Fibroblast of skin of back (primary cell): Measurements from ENCODE around the gene TMEM231.
"Not testable (repeated sequence)": the region's sequence is repeated elsewhere in the genome, so short reads cannot be mapped to it uniquely, and the experiment has no call there.

Experiments used
- DNase-seq: peaks from one replicate; pipeline ENCODE4 v3.0.0-alpha.2; 2013

TMEM231 gene

DNA sequence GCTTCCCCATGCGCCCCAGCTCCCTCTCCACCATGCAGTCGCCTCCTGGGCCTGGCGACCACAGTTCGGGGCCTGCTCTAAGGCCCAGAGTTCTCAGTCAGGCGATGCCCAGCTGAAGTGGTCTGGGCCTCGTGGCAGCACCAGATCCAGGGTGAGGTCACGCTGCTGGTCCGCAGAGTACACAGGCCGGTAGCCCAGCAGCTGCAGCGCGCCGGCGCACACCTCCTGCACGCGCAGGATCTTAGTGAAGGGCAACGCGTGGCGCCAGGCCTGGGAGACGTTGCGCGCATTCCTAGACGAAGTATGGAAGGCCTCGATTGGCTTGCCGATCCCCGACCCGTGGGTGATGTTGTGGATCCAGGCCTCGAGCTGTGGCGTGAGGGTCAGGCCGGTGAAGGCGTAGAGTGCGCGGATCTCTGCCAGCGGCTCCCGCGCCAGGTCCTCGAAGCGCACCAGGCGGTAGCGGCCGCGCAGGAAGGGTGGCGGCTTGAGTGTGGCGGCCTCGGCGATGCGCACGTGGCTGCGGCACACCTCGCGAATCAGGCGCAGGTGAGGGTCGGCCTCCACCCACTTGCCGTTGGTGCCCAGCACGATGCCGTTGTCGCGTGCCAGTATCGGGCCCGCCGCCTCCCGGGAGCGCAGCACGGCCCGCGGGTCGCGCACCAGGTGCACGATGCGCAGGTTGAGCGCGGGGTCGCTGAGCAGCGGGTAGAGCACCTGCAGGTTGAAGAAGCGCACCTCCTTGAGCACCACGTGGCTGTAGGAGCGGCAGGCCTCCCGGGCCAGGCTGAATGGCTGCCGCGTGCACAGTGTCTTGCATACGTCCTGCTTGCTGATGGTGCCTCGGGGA, 26.8 kb downstream of the TMEM231 start:
- no peak for DNase-seq

DNA sequence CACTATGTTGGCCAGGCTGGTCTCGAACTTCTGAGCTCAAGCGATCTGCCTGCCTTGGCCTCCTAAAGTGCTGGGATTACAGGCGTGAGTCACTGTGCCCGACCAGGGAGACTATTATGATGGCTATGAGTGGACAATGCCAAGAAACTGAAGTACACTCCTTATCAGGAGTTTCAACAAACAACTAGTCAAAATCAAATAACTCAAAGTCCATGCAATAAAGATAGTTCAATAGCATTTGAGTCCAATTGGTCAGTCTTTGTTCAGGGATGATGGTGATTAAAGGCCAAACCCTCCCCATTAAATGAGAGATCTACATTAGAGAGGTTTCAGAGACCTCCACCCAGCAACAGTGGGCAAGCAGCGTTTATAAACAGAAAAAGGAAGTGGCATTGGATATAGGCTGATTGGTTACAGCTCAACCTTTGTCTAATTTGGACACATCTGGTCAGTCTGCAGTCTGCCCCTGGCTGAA, 28.2 kb downstream of the TMEM231 start:
- no peak for DNase-seq

DNA sequence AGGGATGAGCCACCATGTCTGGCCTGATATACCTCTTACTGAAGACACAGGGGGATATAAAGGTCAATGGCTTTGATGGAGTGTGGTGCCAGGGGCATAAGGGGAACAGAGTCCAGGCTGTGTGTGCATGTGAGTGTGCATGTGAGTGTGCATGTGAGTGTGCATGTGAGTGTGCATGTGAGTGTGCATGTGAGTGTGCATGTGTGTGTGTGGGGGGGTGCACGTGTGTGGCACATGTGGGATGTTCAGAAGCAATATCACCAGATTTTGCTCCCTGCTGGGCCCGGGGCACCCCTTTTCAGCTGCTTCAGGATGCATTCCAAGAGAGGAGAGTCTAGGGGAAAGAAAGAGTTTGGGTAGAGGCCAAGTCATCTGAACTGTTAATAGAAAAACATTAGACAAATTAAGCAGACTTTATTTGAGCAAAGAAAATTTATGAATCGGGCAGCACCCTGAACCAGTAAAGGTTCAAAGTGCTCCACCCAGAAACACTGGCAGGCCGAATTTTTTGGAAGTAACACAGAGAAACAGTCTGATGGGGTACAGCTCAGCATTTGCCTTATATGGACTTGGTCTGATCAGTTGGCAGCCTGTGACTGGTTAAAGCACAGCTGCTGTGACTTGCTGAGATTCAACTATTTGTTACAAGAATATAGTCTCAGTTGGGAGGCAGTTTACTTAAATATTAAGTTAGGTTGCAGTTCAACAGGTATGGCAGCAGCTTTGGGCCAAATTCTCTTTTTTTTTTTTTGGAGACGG, 29.8 kb downstream of the TMEM231 start:
- DNase-seq, result no peak

GRCh38 chr16:75519175-75519574, 36.9 kb downstream of the TMEM231 start:
- no peak for DNase-seq

- not testable (repeated sequence) for DNase-seq
Measured at GRCh38 chr16:75516189-75516966, 39.7 kb downstream of the TMEM231 start.

DNA sequence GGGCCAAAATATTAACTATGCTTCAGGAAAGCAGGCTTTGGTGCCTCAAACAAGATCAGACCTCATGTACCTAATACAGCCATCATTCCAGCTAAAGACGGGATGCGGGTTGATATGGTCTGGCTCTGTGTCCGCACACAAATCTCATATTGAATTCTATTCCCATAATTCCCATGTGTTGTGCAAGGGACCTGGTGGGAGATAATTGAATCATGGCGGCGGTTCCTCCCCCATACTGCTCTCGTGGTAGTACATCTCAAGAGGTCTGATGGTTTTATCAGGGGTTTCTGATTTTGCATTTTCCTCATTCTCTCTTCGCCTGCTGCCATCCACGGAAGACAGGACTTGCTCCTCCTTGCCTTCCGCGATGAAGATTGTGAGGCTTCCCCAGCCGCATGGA, 41.8 kb downstream of the TMEM231 start:
- no peak for DNase-seq

DNA sequence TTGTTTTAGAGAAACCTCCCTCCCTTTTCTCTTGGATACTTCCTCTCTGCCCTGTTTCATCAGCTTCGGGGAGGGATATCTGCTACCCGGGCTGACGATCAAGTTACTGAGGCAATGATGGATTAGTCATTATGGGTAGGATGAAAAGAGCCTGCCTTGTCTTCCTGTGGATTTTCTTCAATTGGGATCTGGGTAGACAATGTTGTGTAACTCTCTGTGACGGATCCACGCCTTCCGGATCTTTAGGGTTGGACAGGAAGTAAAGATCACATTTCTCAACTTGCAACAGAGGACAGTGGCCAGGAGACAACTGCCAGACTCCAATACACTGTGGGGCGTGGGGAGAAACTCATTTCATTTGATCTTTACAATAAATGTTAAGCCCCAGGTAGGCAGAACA, 49.5 kb downstream of the TMEM231 start:
- DNase-seq, result peak; percentile 45

GRCh38 chr16:75506107-75506506, 49.9 kb downstream of the TMEM231 start:
- DNase-seq, result no peak

GRCh38 chr16:75503801-75504200, 52.3 kb downstream of the TMEM231 start:
- DNase-seq, result no peak

DNA sequence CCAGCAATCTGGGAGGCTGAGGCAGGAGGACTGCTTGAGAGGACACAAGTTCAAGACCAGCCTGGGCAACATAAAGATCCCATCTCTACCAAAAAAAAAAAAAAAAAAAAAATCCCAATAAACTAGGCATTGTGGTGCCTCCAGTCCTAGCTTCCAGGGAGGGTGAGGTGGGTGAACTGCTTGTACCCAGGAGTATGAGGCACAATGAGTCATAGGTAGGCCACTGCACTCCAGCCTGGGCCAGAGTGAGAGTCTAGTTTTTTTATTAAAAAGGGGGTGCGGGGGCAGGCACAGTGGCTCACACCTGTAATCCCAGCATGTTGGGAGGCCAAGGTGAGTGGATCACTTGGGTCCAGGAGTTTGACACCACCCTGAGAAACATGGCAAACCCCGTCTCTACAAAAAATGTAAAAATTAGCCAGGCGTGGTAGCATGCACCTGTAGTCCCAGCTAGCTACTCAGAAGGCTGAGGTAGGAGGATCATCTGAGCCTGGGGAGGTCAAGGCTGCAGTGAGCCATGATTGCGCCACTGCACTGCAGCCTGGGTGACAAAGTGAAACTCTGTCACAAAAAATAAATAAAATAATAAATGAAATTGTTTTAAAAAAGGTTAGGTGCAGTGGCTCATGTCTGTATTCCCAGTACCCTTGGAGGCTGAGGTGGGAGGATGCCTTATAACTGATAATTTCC, 53.0 kb downstream of the TMEM231 start:
- no peak for DNase-seq

GRCh38 chr16:75501820-75502219, 54.2 kb downstream of the TMEM231 start:
- peak; percentile 45 for DNase-seq

DNA sequence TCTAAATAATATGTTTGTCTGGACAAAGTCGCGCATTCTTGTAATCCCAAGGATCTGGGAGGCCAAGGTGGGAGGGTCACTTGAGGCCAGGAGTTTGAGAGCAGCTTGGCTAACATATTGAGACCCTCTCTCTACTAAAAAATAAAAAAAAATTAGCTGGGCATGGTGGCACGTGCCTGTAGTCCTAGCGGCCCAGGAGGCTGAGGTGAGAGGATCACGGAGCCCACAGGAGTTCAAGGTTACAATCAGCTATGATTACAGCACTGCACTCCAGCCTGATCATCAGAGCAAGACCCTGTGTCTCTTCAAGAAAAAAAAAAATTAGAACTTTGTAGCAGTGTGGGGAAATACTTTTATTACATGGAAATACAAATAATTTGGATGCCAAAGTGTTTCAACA, 54.7 kb downstream of the TMEM231 start:
- no peak for DNase-seq

DNA sequence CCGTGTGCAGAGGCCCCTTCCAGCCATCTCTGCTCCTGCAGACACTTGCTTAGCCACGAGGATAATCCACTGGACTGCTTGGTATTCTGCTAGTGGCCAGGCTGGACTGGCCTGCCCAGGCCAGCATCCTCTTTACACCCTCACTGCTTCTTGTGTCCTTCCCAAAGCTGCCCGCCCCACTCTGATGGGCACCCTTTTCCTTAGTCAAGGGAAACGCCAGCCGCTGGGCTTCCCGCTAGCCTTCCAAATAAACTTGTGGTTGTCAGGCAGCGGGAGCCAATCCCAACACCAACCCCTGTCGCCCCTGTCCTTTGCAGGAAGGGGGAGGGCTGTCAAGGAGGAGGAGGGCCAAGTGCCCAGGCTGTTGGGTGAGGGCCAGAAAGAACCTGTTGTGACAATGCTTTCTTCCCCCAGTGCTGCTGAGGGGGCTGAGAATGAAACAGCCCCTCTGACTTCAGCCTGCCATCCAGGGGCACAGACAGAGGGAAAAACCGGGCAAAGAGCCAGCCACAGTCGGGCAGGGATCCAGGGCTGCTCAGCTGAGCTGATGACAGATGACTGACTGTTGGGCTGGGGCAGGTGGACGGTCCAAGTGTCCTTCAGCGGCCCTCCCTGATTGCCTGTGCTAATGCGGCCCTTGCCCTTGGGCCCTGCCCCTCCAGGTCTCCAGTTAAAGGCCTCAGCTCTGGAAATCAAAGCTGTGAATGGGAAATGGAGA, 57.3 kb downstream of the TMEM231 start:
- DNase-seq, result not testable (repeated sequence)

- DNase-seq, result no peak
Measured at GRCh38 chr16:75497558-75497957, 58.5 kb downstream of the TMEM231 start.

DNA sequence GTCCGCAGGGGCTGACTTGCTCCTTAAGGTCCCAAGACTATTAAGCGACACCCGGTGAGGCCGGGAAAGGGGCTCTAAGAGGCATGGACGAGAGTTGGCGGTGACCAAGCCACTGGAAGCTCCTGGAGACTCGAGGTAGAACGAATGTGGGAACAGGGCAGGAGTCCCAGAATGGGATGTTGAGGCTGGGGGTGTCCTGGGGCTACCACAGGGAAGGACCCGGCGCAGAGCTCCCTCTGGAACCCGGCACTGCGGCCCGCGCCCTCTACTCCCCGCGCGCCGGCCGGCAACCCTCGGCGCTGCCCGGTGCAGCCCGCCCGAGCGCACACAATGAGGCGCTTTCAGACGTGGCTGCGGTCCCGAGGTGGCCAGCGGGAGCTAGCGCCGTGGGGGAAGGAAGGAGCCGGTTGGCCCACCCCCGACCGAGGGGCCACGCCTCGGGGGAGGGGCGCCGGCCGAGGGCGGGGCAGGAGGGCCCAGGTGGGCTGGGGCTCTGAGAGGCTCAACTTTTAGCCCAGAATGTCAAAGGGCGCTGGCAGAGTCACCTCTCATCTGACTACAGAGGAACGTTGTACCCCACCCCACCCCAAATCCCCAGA, 60.9 kb downstream of the TMEM231 start, which contains the start of gene CHST6:
Gene CHST6 (minus strand): TSS at position 366 of the 599 bp plus-strand sequence. CDS start 15,613 bp downstream, outside the sequence.
- peak; percentile 29 for DNase-seq

DNA sequence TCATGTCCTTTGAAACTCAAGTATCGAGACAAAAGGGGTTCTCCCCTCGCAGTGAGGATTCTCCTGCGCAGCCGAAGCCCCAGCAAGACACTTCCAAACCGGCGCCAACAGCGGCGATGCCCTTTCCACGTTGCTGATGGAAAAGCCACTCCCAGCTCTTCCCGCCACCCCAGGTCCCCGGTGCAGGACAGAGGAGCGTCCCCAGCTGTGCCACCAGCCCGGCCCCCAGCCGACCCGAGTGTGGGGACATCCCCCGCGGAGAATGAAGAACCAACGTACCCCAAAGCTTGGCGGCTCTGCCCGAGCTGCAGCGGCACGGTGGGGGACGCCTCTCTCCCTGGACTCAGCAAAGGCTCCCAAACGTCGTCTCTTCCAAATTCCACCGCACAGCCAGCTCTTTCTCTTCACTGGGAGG, 61.4 kb downstream of the TMEM231 start:
- no peak for DNase-seq

GRCh38 chr16:75494184-75494583, 61.9 kb downstream of the TMEM231 start:
- no peak for DNase-seq

DNA sequence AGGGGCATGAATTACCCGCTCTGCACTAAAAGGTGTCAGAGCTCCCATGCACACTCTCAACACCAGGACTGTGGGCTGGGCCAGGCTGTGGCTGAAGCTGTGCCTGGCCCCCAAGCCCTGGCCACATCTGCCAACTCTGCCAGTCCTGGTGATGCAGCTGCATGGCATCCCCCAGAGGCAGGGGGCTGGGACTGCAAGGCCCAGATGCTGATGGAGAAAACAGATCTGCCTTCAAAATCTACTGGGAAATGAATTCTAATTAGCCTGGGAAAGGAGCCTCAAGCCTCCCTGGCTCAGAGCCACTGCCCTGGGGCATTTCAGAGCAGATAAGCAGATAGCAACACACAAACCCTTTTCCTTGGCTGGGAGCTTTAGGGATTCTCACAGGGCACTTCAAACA, 64.2 kb downstream of the TMEM231 start:
- no peak for DNase-seq

- DNase-seq, result no peak
Measured at GRCh38 chr16:75488322-75488721, 67.7 kb downstream of the TMEM231 start.
